Stimulated activated naive CD4-positive, alpha-beta T cell (primary cell): ENCODE data around the gene KIF16B.

ENCODE experiments used
- DNase-seq, 6 experiments: peaks; one replicate each; lab custom pipeline; 2025; lab: John Stamatoyannopoulos, UW

The KIF16B gene

DNA sequence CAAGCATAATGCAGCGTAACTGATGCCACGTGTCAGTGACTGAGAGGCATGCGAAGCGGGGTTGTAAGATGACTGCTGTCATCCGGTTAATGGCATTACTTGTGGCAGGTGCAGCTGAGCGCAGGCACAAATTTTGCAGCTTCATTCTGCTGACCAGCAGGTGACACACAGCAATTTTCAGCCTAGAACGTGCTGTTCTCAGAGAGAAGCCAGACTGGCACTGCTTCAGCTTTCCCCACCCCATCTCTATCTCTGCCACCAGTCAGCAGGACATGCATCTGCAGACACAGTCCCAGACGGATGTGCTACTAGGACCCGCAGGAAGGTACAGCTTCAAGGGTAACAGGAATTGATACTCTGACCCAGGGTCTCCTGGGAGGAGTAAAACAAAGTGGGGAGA, 221.8 kb downstream of the KIF16B start:
- no peak for DNase-seq

DNA sequence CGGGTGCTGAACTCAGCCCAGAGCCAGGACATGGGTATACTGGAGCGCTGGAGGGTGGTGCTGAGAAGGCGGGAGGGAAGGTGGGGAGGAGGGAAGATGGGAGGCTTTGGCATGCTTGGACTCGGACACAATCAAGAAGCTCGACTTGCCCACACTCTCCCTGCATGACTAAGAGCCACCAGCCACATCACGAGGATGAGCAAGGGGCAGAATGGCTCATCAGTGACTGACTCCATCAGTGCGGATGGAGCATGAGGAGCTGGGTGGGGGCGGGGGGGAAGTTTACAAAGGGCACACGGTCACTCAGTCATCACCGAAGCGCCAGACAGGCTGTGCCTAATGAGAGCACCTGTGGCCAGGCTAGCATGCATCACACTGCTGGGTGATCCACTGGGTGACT, 222.8 kb downstream of the KIF16B start:
- DNase-seq: no peak

DNA sequence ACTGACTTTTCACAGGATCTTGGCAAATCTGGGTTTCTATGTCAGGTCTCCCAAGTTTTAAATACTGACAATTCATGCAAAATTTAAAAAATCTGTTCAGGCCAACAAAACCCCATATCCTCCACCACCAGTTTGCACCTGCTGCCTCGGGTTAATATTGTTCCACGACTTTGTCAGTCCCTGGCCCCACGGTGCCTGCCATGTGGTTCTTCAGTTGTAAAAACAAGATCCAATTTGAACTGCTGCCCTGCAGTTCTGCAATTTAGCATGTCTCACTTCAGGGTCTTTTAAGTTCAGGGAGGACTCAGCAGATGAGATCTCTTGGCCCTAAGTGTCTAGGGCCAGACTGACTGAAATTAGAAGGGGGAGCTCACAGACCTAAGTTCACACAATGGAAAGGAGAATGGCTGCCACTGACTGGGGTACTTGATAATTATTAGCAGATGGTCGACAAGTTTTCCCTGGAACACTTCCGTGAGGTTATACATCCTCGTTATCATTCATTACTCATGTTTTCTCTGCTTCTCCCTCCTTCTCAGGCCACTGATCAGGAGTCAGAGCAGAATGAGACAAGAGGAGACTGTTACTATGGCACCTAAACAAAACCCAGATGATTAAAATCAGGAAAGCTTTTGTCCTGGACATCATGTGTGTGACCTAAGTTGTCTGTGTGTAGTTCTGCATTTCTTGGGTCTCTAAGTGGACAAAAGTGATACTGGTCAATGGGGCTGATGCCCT, 223.6 kb downstream of the KIF16B start:
- no peak for DNase-seq

DNA sequence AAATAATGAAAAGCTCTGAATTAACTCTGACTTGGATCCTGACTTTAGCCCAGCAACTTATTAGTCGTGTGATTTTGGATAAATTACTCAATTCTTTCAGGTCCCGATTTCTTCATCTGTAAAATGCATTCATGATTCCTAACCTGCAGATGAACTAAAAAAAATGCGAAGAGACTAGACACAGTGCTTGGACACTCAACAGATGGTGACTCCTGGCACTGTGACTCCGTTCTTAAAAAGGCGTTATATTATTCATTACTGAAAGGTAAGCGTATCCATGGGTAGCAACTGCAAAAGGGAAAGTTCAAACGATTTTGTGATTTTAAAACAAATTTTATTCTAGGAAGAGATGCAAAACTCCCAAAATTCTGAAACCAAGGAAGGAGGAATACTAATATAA, 226.3 kb downstream of the KIF16B start:
- DNase-seq: no peak

GRCh38 chr20:16337707-16338106, 235.5 kb downstream of the KIF16B start:
- DNase-seq: no peak

DNA sequence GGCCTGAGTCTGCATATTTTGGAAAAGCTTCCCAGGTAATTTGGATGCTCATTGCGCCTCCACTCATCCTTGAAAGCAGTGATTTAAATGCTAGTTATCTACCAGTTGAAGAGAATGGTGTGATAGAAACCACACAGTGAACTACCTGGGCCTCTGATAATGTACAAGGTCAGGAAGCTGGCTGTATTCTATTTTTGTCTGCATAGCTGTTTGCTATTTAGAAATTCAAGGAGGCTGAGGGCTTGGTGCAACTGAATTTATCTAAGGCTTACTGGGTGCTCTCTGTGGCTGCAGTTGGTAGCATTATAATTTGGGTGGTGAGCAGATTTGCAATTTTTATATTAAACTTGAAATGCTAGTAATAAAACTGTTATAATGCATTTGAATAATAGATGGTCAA, 245.6 kb downstream of the KIF16B start:
- no peak for DNase-seq

- DNase-seq: no peak
Measured at GRCh38 chr20:16321291-16321690, 252.0 kb downstream of the KIF16B start.

- DNase-seq: no peak
Measured at GRCh38 chr20:16317445-16318362, 255.5 kb downstream of the KIF16B start.

DNA sequence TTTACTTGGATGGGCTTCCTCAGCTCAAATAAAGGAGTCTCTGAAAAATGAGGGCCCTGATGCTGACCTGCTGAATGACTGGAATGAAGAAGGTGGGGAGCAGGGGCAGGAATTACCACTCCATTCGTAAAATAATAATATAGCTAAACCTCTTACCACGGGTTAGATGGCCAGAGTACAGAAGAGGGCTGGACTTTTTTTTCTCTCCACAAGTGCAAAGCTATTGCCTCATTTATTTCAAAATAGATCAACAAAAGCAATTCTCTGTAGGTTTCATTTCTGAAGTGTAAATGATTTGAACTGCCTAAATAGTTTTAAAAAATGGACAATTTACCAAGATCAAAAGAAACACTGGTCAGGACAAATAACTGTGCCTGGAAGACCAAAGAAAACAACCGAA, 256.7 kb downstream of the KIF16B start:
- DNase-seq: no peak

DNA sequence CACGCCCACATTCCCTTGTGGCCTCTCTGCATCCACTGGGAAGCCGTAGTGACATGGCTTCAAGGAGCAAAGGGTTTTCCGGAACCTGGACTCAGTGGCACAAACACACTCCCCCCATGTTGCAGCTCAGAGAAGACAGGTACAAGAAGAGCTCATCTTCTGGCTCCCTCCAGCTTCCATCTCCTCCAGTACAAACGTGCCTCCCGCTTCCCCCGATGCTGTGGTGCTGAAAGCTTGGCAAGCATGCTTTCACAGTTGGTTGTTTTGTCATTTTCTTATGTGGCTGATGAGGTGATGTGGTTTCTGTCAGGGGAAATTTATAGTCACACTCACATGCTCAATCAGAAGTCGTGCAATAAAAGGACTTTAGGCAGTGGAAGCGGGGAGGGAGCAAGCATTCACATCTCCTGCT, 258.5 kb downstream of the KIF16B start:
- DNase-seq: no peak

GRCh38 chr20:16314320-16314719, 258.9 kb downstream of the KIF16B start:
- no peak for DNase-seq

DNA sequence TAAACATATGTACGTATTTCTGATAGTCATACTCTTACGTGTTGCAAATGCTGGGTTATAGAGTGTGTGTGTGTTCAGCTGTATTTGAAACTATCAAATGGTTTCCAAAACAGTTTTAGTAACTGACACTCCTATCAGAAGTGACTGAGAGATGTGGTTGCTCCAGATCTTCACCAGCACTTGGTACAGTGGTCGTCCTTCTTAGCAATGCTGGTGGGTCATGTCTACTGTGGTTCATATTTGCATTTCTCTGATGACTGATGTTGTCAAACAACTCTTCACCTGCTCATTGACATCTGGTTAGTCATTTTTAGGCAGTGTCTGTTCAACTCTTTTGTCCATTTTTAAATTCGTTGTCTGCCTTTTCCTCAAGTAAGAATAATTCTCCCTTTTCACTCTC, 259.3 kb downstream of the KIF16B start:
- DNase-seq: no peak

- no peak for DNase-seq
Measured at GRCh38 chr20:16312998-16313397, 260.2 kb downstream of the KIF16B start.

DNA sequence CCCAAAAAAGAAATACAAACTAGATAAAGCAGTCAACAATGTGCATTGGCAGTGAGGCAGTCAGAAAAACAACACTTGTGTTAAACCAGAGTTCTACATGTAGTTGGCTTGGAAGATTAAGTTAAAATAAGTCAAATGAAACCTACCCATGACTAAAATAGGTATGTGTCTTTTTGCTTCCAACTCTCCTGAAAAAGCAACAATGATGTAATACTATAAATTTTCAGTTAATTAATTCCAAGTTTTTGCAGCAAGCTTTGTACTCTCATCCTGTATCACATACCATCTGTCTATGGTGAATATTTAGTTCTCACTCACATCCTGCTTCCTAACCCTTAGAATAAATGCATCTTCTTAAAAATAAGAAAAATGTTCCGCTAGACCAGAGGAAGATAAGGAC, 261.5 kb downstream of the KIF16B start:
- DNase-seq: no peak

GRCh38 chr20:16308754-16309153, 264.5 kb downstream of the KIF16B start:
- no peak for DNase-seq

- no peak for DNase-seq
Measured at GRCh38 chr20:16302818-16303217, 270.4 kb downstream of the KIF16B start.

GRCh38 chr20:16301986-16302385, 271.3 kb downstream of the KIF16B start:
- no peak for DNase-seq

- no peak for DNase-seq
Measured at GRCh38 chr20:16299897-16300296, 273.4 kb downstream of the KIF16B start.

DNA sequence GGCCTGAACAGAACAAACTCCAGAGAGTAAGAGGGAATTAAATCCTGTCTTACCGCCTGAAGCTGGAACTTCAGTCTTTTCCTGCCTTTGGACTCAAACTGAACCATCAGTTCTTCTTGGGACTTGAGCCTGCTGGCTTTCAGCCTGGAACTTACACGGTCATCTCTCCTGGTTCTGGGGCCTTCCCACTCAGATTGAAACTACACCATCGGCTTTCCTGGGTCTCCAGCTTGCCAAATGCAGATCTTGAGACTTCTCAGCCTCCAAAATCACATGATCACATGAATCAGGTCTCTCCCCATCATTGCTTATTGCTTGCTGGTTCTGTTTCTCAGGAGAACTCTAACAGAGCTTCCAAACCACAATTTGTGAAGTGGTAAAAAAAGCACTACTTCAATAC, 276.3 kb downstream of the KIF16B start:
- DNase-seq: no peak

- no peak for DNase-seq
Measured at GRCh38 chr20:16295534-16295933, 277.7 kb downstream of the KIF16B start.

DNA sequence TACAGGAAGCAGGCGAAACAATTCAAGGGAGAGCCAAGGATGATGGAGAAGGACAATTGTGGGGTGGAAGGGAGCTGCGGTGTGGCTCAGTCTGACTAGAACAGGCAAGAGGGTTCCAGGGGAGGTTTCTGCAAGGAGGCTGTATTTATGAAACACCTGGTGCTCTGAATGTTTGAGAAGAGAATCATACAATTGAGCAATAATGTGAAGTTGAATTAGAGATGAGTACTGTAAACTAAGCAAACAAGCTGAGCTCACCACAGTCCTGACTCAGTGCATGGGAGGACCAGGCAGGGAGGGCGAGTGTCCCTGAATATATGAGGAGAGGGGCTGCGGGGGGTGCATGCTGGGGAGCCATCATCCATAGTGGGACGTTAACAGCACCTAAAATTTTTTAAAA, 279.7 kb downstream of the KIF16B start:
- DNase-seq: no peak

GRCh38 chr20:16292226-16292880, 280.9 kb downstream of the KIF16B start:
- DNase-seq: no peak

DNA sequence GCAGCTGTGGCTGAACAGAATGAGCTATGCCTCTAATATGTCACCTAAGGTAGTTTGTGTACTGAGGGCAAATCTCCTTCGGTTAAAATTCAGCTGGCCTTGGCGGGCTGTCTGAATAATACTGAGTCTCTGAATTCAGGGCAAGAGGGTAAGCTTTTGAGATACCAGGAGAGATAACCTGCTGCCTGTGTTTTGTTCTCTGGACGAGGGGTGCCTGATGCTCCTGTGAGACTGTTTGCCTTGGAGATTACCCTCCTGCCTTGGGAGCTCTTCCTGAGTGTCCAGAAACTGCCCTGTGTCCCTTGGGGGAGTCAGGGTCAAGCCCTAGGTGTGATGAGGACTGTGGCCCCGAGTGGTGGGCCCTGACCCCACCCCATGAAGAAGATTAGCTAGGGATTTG, 282.9 kb downstream of the KIF16B start:
- DNase-seq: no peak
